HepG2 (cell line): ENCODE results near the gene ZNF3. TPM values are rescaled to one million over a fixed set of nuclear protein-coding genes. Genes with fewer than 3 reads are reported as not detected.

ENCODE experiments used
- ATAC-seq: fragments of 200-7000 bp; cut with Tn5 transposase; 3 replicates; pipeline ENCODE4 v1.9.1; 2020; ENCODE audit warnings: mild to moderate bottlenecking, moderate library complexity
- BruUV-seq: library from RNA; stranded (reverse); fragments of 400-500 nt; replicated peaks from 2 replicates; lab custom pipeline; 2021; lab: Mats Ljungman, UMichigan
- CTCF ChIA-PET: fragments of 300-600 bp; formaldehyde crosslinking; extraction: SDS; loops from one replicate; lab custom pipeline; 2021; ENCODE audit warnings: low total read pairs, inconsistent platforms, low intra/inter-chr PET ratio; lab: Yijun Ruan, JAX
- POLR2A ChIA-PET: fragments of 350-600 bp; sonication (Branson Sonifier 250); formaldehyde crosslinking; loops from one replicate; lab custom pipeline; 2020; ENCODE audit warnings: antibody characterized with exemption, inconsistent platforms; lab: Yijun Ruan, JAX
- DNase-seq: peaks from one replicate; pipeline ENCODE4 v3.0.0-alpha.2; 2015; ENCODE audit warnings: low spot score
- FAIRE-seq: peaks from 3 replicates; lab custom pipeline; 2011; peaks lifted over from hg19 to GRCh38; lab: Jason Lieb, UNC
- H2AFZ ChIP-seq: one replicate; pipeline ENCODE4 v1.6.1; 2011; ENCODE audit warnings: low read length, inconsistent platforms
- H3K27ac ChIP-seq: fragments of 300-600 bp; 3 replicates; pipeline ENCODE4 v1.8.0; 2011; ENCODE audit warnings: mixed run types, mild to moderate bottlenecking, mixed read lengths, low read length, inconsistent platforms; ENCODE audit not compliant: insufficient read depth; ENCODE audit errors: extremely low read length
- H3K27me3 ChIP-seq, 2 experiments: fragments of 200-600 bp in 1 of 2; 2 replicates in 1 of 2; 3 replicates in 1 of 2; pipeline versions ENCODE4 v1.6.0 to v1.8.0; 2011; ENCODE audit warnings: low read length in 2 of 2, mild to moderate bottlenecking in 2 of 2, moderate library complexity in 2 of 2, inconsistent platforms in 1 of 2; ENCODE audit not compliant: insufficient read depth in 2 of 2, control insufficient read depth in 1 of 2
- H3K36me3 ChIP-seq, 2 experiments: fragments of 200-600 bp in 1 of 2; replicated peaks in 1 of 2; 2 replicates in 1 of 2; 3 replicates in 1 of 2; pipeline versions ENCODE4 v1.5.1 to v1.8.0; 2011; ENCODE audit warnings: low read length in 2 of 2, inconsistent platforms in 1 of 2; ENCODE audit not compliant: insufficient read depth in 2 of 2, control insufficient read depth in 1 of 2
- H3K4me1 ChIP-seq: 2 replicates; pipeline ENCODE4 v1.5.1; 2012; ENCODE audit warnings: low read length, inconsistent platforms; ENCODE audit not compliant: insufficient read depth
- H3K4me2 ChIP-seq: 2 replicates; pipeline ENCODE4 v1.6.0; 2011; ENCODE audit warnings: low read depth, low read length, inconsistent platforms
- H3K4me3 ChIP-seq, 3 experiments: fragments of 200-600 bp in 1 of 3; sonication (generic), shearing (Covaris generic) in 1 of 3; replicated peaks in 1 of 3; 2 replicates each; pipeline ENCODE4 v1.5.1; 2011 to 2016; ENCODE audit warnings: low read length in 3 of 3, inconsistent platforms in 2 of 3, low read depth in 2 of 3, mild to moderate bottlenecking in 2 of 3, control low read depth in 1 of 3, mixed read lengths in 1 of 3; ENCODE audit not compliant: insufficient read depth in 1 of 3
- H3K79me2 ChIP-seq: one replicate; pipeline ENCODE4 v1.6.1; 2011; ENCODE audit warnings: low read length, inconsistent platforms; ENCODE audit not compliant: insufficient read depth
- H3K9ac ChIP-seq: 2 replicates; pipeline ENCODE4 v1.6.0; 2011; ENCODE audit warnings: mild to moderate bottlenecking, low read depth, low read length, inconsistent platforms; ENCODE audit not compliant: insufficient read depth
- H3K9me3 ChIP-seq: 2 replicates; pipeline ENCODE4 v1.5.1; 2012; ENCODE audit warnings: mild to moderate bottlenecking, low read length
- H4K20me1 ChIP-seq: 2 replicates; pipeline ENCODE4 v1.6.0; 2011; ENCODE audit warnings: inconsistent platforms, mild to moderate bottlenecking, low read length, moderate library complexity; ENCODE audit not compliant: insufficient read depth
- GLMP ChIP-seq: sonication (generic); formaldehyde crosslinking; IDR thresholded peaks from 2 replicates; pipeline ENCODE4 v1.9.0; 2021; ENCODE audit warnings: missing genetic modification reagents, mild to moderate bottlenecking, borderline replicate concordance
- IRF9 ChIP-seq: sonication (generic); formaldehyde crosslinking; IDR thresholded peaks from 2 replicates; pipeline ENCODE4 v1.8.0; 2022; ENCODE audit warnings: missing genetic modification reagents, mild to moderate bottlenecking, borderline replicate concordance
- POLR2A ChIP-seq, 2 experiments: IDR thresholded peaks; 2 replicates each; pipeline ENCODE4 v1.6.1; 2011; ENCODE audit warnings: low read depth in 2 of 2, low read length in 2 of 2, mild to moderate bottlenecking in 1 of 2, moderate library complexity in 1 of 2; ENCODE audit not compliant: insufficient read depth in 1 of 2
- RBFOX2 ChIP-seq: fragments of 200-400 bp; formaldehyde crosslinking; IDR thresholded peaks from 2 replicates; pipeline ENCODE4 v1.6.1; 2017; ENCODE audit warnings: low read depth, mild to moderate bottlenecking, low read length
- ZBTB37 ChIP-seq: sonication (generic); formaldehyde crosslinking; IDR thresholded peaks from 2 replicates; pipeline ENCODE4 v1.4.0; 2020; ENCODE audit warnings: mild to moderate bottlenecking, missing genetic modification reagents
- ZBTB49 ChIP-seq: sonication (generic); formaldehyde crosslinking; IDR thresholded peaks from 2 replicates; pipeline ENCODE4 v1.4.0; 2020; ENCODE audit warnings: missing genetic modification reagents, borderline replicate concordance
- ZHX2 ChIP-seq, 2 experiments: sonication (generic) in 1 of 2; formaldehyde crosslinking in 1 of 2; IDR thresholded peaks; 2 replicates each; pipeline versions ENCODE4 v1.6.1 to v1.9.0; 2014 to 2022; ENCODE audit warnings: antibody characterized with exemption in 1 of 2, borderline replicate concordance in 1 of 2, inconsistent platforms in 1 of 2, low read depth in 1 of 2, missing genetic modification reagents in 1 of 2
- ZNF329 ChIP-seq: sonication (generic); formaldehyde crosslinking; IDR thresholded peaks from 2 replicates; pipeline ENCODE4 v1.9.0; 2021; ENCODE audit warnings: low read depth, mild to moderate bottlenecking, missing genetic modification reagents
- WGBS: methylation state at CpG from one replicate; pipeline ENCODE4 v1.1.6; 2017; ENCODE audit warnings: low lambda C conversion rate; 5-methylcytosine and 5-hydroxymethylcytosine counted together
- in situ Hi-C: cut with HindIII; loops from 2 replicates; pipeline ENCODE4 v1.10.0; 2017; ENCODE audit warnings: low pct_unique_long_range_greater_than_20kb; ENCODE audit not compliant: extremely low pct_ligation_motif_present
- intact Hi-C: fragments of 100-400 bp; cut with micrococcal nuclease; formaldehyde crosslinking; loops from one replicate; pipeline ENCODE4 v1.10.0; 2022; ENCODE audit not compliant: unreplicated experiment
- polyA plus RNA-seq, 8 experiments: library from polyadenylated mRNA; depleted of rRNA in 3 of 8; stranded (reverse) in 7 of 8; unstranded in 1 of 8; fragments of >200 nt; fragmentation: Illumina TruSeq in 4 of 8; extraction: Trizol in 4 of 8; gene quantifications; 2 replicates each; pipeline versions ENCODE4 v1.2.1 to v1.2.3, GENCODE V29; 2011 to 2016; ENCODE audit warnings: low read depth in 4 of 8, missing spikeins in 1 of 8, mixed read lengths in 1 of 8; ENCODE audit not compliant: insufficient read depth in 1 of 8
- total RNA-seq, 5 experiments: library from RNA; depleted of rRNA; stranded (reverse); fragments of >200 nt; fragmentation: Illumina TruSeq; extraction: Trizol; gene quantifications; 2 replicates each; pipeline ENCODE4 v1.2.3, GENCODE V29; 2016; ENCODE audit warnings: low read depth in 1 of 5

ZNF3 gene
- total and polyA plus RNA-seq, 2 of the 13 experiments (the other 11 are each of a cell fraction or from before 2014, with no cell fraction given) = 33.7 to 56.9 TPM

GRCh38 chr7:100064162-100064561, 17.4 kb downstream of the ZNF3 start:
- intact Hi-C loops = no loop called here
- POLR2A ChIA-PET = interaction anchor here (1.5 to 1.6 kb wide), 2 partner anchors 11 to 15 kb away, joined by 4 to 7 read pairs; no protein-coding TSS in a partner anchor
- Histone ChIP-seq H4K20me1 (no peaks in the 10 kb centered on the region), H3K27me3 (no peaks in the 10 kb centered on the region)
- 96% methylated on average over 9 of the region's 9 CpGs for WGBS
- 0 out of 2 replicates have a peak, but pooled peaks have one; percentile 21 for TF ChIP-seq RBFOX2
- no peak for TF ChIP-seq ZNF329 (CRISPR knock-in tag)
- no peak for TF ChIP-seq ZBTB37 (CRISPR knock-in tag)
- TF ChIP-seq ZBTB49 = no peak
- no peak for TF ChIP-seq GLMP (CRISPR knock-in tag)
- TF ChIP-seq ZHX2 (IDR thresholded peaks at IDR 0.05; ENCODE audit: low read depth) = no peak
- TF ChIP-seq ZHX2 (CRISPR knock-in tag; IDR thresholded peaks at IDR 0.05; ENCODE audit: borderline replicate concordance) = no peak
- TF ChIP-seq IRF9 (CRISPR knock-in tag) = no peak
- 0 out of 4 replicates have a peak, but pooled peaks of 1 of the 2 experiments have one; percentile 4 for TF ChIP-seq POLR2A (IDR thresholded peaks at IDR 0.05; ENCODE audit: insufficient read depth in 1 of 2, low read depth in 2 of 2, low read length in 2 of 2)
- TF ChIP-seq, all 625 proteins: peak for 2
- CTCF ChIA-PET = no interaction called here
- no peak for DNase-seq
- H3K79me2 ChIP-seq = no peaks in the 10 kb centered on the region
- in situ Hi-C loops = no loop called here
- no peak overlapping the region for H3K4me3 ChIP-seq
- peak; percentile 3; the same call in 1 of the 3 replicates for ATAC-seq
- peaks cover 6 to 24% of the 10 kb centered on the region in 2 experiments for H3K36me3 ChIP-seq
- FAIRE-seq = no peak
- peaks cover 14% of the 10 kb centered on the region for H3K4me1 ChIP-seq
- no peaks in the 10 kb centered on the region for H3K9me3 ChIP-seq
- H3K9ac ChIP-seq = no peak overlapping the region
- TSS peak; percentile 54 for BruUV-seq
- H3K4me2 ChIP-seq = no peak overlapping the region
- H3K27ac ChIP-seq = no peak overlapping the region
- no peak overlapping the region for H2AFZ ChIP-seq
